Pancreas (tissue), 10 donors: Measurements from ENCODE around the gene HORMAD2. TPM values are rescaled to one million over a fixed set of nuclear protein-coding genes. Genes with fewer than 3 reads are reported as not detected.
"Not testable (repeated sequence)": the region's sequence is repeated elsewhere in the genome, so short reads cannot be mapped to it uniquely, and the experiment has no call there.

Experiments used
- ATAC-seq, 4 donors: fragments of 200-7000 bp; cut with Tn5 transposase; one replicate each; pipeline versions ENCODE4 v1.8.0 to v1.9.1; 2020; ENCODE audit warnings: mild to moderate bottlenecking in 4 of 4, moderate library complexity in 4 of 4
- DNase-seq, 6 donors: peaks; one replicate each; pipeline ENCODE4 v3.0.0-alpha.2; 2020
- FAIRE-seq: peaks from 2 replicates; lab custom pipeline; 2012; peaks lifted over from hg19 to GRCh38; lab: Jason Lieb, UNC
- H3K27ac ChIP-seq, 4 donors: fragments of 200-600 bp; sonication (generic); 1 replicate in 3 of 4; 2 replicates in 1 of 4; pipeline versions ENCODE4 v1.5.0 to v1.8.0; 2020
- H3K27me3 ChIP-seq, 4 donors: fragments of 200-600 bp; one replicate each; pipeline ENCODE4 v1.8.0; 2021
- H3K36me3 ChIP-seq, 3 donors: fragments of 200-600 bp; sonication (generic) in 1 of 3; one replicate each; pipeline versions ENCODE4 v1.5.0 to v1.8.0; 2020 to 2021
- H3K4me1 ChIP-seq, 3 donors: fragments of 200-600 bp; one replicate each; pipeline ENCODE4 v1.8.0; 2021
- H3K4me3 ChIP-seq, 4 donors: fragments of 200-600 bp; sonication (generic) in 2 of 4; one replicate each; pipeline versions ENCODE4 v1.5.0 to v1.8.0; 2020 to 2021
- H3K9me3 ChIP-seq, 4 donors: fragments of 200-600 bp; one replicate each; pipeline ENCODE4 v1.8.0; 2021
- WGBS, 2 donors: extraction: QIAGEN DNeasy Blood & Tissue Kit; methylation state at CpG; one replicate each; pipeline ENCODE4 v1.1.7; 2013; 5-methylcytosine and 5-hydroxymethylcytosine counted together
- intact Hi-C, 3 donors: fragments of 100-400 bp; cut with DNase I; formaldehyde crosslinking; loops; one replicate each; pipeline versions ENCODE4 v1.11.1 to v1.14.2; 2022
- polyA plus RNA-seq, 2 donors: library from polyadenylated mRNA; stranded (reverse); fragments of 200-250 nt; gene quantifications; one replicate each; pipeline ENCODE4 v1.2.3, GENCODE V29; 2013
- total RNA-seq, 6 donors: library from RNA; stranded (reverse); fragmentation: NEBNext Ultra II Directional in 4 of 6; extraction: Animal tissue kit (Norgen Biotek cat#: 25700) in 4 of 6; gene quantifications; one replicate each; pipeline versions ENCODE4 v1.2.1 to v1.2.4, GENCODE V29; 2021 to 2023
- TF ChIP-seq, protein P1 (sequence below), 4 donors: fragments of 200-600 bp; sonication (generic) in 3 of 4; IDR thresholded peaks; one replicate each; pipeline versions ENCODE4 v1.5.0 to v1.8.0; 2021; ENCODE audit warnings: antibody characterized with exemption in 4 of 4
- donor health status: healthy with polysubstance abuse.
- donor health status: DM: no; HTN: no; CAD: no; lungs with moderate emphysema.
- donor health status: DM: no; HTN: no; CAD: no.
- donor health status: control.
- donor health status: control.
- donor health status: Bipolar disorder and iron deficiency.
- donor health status: DM: yes; HTN: yes; CAD: no.
- donor health status: DM: no; HTN: no; CAD: no.
- donor health status: DM: no; HTN: no; CAD: no.
- donor health status: DM: yes; HTN: yes; CAD: no.

HORMAD2 gene
- total and polyA plus RNA-seq, 8 donors, result not detected

GRCh38 chr22:30092686-30093085, 12.4 kb downstream of the HORMAD2 start:
- 65 to 68% methylated on average over 1 of the region's 1 CpG for WGBS, 2 donors
- no peak for ATAC-seq
- no peak for DNase-seq
- H3K9me3 ChIP-seq, result no peaks in the 10 kb centered on the region
- no peak overlapping the region for H3K27ac ChIP-seq
- H3K36me3 ChIP-seq, result no peaks in the 10 kb centered on the region
- no peak for FAIRE-seq
- intact Hi-C loops, result no loop called here
- no peaks in the 10 kb centered on the region for H3K4me1 ChIP-seq
- peaks cover 0 to 3% (median 0%) of the 10 kb centered on the region in 4 donors for H3K27me3 ChIP-seq
- TF ChIP-seq, protein P1, sequence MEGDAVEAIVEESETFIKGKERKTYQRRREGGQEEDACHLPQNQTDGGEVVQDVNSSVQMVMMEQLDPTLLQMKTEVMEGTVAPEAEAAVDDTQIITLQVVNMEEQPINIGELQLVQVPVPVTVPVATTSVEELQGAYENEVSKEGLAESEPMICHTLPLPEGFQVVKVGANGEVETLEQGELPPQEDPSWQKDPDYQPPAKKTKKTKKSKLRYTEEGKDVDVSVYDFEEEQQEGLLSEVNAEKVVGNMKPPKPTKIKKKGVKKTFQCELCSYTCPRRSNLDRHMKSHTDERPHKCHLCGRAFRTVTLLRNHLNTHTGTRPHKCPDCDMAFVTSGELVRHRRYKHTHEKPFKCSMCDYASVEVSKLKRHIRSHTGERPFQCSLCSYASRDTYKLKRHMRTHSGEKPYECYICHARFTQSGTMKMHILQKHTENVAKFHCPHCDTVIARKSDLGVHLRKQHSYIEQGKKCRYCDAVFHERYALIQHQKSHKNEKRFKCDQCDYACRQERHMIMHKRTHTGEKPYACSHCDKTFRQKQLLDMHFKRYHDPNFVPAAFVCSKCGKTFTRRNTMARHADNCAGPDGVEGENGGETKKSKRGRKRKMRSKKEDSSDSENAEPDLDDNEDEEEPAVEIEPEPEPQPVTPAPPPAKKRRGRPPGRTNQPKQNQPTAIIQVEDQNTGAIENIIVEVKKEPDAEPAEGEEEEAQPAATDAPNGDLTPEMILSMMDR (IDR thresholded peaks at IDR 0.05), result no peak
- no peak overlapping the region for H3K4me3 ChIP-seq

DNA sequence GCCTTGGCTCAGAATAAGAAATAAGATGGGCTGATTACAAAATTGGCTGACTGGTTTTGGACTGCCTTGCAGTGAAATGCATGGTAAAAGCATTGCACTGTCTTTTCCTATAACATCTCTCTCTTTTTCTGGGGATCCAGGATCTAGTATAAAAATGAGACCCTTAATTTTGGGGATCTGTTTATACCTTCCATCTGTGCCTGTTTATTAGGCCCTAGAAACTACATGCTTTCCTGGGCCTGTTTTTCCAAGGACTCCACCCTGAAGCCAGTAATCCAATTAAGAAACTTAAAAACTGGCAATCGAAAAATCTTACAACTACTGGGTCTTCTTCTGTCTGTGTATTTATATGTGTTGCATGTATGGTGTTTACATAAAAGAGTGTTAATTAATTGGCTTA, 14.5 kb downstream of the HORMAD2 start:
- FAIRE-seq (no peak), DNase-seq (no peak), ATAC-seq (no peak)
- Histone ChIP-seq H3K4me1 (no peaks in the 10 kb centered on the region), H3K27me3 (no peaks in the 10 kb centered on the region), H3K27ac (no peak overlapping the region), H3K9me3 (no peaks in the 10 kb centered on the region), H3K4me3 (no peak overlapping the region), H3K36me3 (no peaks in the 10 kb centered on the region)
- intact Hi-C loops, result no loop called here
- TF ChIP-seq, protein P1 (IDR thresholded peaks at IDR 0.05), result no peak
- 72 to 92% methylated on average over 1 of the region's 1 CpG for WGBS, 2 donors

DNA sequence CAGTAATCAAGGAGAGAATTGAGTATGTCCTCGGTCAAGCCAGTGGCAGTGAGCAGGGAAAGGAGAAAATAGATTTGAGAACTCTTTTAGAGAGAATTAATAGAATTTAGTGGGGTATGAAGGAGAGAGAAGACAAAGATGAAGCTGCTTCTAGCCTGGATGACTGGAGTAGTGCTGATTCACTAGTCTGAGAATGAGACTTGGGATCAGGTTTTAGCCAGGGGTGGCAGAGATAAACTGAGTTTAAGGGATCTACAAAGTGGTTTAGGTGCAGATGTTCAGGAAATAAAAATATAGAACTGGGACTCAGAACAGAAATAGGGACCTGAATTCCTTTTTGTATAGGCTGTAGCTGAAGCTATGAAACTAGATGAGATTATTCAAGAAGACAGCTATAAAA, 17.6 kb downstream of the HORMAD2 start:
- no peaks in the 10 kb centered on the region for H3K4me1 ChIP-seq
- H3K27ac ChIP-seq, result no peak overlapping the region
- ATAC-seq (no peak), DNase-seq (no peak), FAIRE-seq (no peak)
- intact Hi-C loops, result no loop called here
- H3K4me3 ChIP-seq, result no peak overlapping the region
- TF ChIP-seq, protein P1 (IDR thresholded peaks at IDR 0.05), result no peak
- 22 to 24% methylated on average over 1 of the region's 1 CpG for WGBS, 2 donors
- no peaks in the 10 kb centered on the region for H3K36me3 ChIP-seq
- H3K27me3 ChIP-seq, result no peaks in the 10 kb centered on the region
- no peaks in the 10 kb centered on the region for H3K9me3 ChIP-seq

DNA sequence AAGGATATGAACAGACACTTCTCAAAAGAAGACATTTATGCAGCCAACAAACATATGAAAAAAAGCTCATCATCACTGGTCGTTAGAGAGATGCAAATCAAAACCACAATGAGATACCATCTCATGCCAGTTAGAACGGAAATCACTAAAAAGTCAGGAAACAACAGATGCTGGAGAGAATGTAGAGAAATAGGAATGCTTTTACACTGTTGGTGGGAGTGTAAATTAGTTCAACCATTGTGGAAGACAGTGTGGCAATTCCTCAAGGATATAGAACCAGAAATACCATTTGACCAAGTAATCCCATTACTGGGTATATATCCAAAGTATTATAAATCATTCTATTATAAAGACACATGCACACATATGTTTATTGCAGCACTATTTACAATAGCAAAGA, 20.5 kb downstream of the HORMAD2 start:
- ATAC-seq, H3K4me3 ChIP-seq, DNase-seq, H3K27ac ChIP-seq, H3K27me3 ChIP-seq, H3K4me1 ChIP-seq, H3K9me3 ChIP-seq, FAIRE-seq, intact Hi-C loops, H3K36me3 ChIP-seq: not testable (repeated sequence)
- WGBS, 2 donors, result 46 to 55% methylated on average over 2 of the region's 2 CpGs

DNA sequence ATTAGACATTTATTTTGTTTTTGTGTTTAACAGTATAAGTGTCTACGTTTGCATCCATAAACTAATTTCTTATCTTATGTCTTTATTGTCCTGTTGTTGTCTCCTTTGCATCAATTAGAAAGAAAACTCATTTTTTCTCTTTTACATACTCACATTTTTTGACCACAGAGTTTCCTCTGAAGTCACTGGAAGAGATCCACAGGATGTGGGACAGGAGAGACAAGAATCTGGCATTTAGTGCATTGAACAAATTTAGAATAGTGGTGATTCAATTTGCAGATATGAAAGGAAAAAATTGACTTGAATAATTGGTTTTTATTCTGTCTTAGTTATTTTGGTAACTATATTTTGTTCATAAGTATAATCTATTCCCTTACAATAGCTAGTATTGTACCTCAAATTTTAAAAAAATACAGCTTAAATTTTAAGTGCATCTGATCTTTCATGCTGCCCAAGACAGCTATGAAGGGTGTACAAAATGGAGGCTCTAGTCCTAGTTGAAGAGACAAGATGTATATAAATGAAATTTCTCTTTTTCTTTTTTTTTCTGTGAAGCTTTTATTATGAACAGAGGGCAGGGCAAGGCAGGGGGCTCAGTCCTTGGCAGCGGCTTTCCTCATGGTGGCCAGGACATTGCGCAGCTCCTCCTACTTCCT, 24.4 kb downstream of the HORMAD2 start:
- TF ChIP-seq, protein P1 (IDR thresholded peaks at IDR 0.05), result no peak
- 82 to 89% methylated on average over 3 of the region's 3 CpGs for WGBS, 2 donors
- no peak for FAIRE-seq

More for the DNA sequence above, 24.4 kb downstream of the HORMAD2 start:
- Histone ChIP-seq H3K4me3 (no peak overlapping the region), H3K4me1 (no peaks in the 10 kb centered on the region), H3K27me3 (no peaks in the 10 kb centered on the region), H3K27ac (no peak overlapping the region), H3K9me3 (no peaks in the 10 kb centered on the region), H3K36me3 (no peaks in the 10 kb centered on the region)
- intact Hi-C loops, result loop anchor here in 1 of 3 donors (5.0 kb wide), 1 partner anchor 148 kb away; no protein-coding TSS in a partner anchor
- no peak for DNase-seq
- no peak for ATAC-seq
